Hepatocyte (in vitro differentiated cells): Measurements from ENCODE around the gene PDZD4.

ENCODE experiments used
- CTCF ChIP-seq: fragments of 200-600 bp; sonication (generic); IDR thresholded peaks from 2 replicates; pipeline ENCODE4 v1.5.1; 2016; ENCODE audit warnings: antibody characterized with exemption, mild to moderate bottlenecking; ENCODE audit not compliant: poor library complexity
- EZH2phosphoT487 ChIP-seq: fragments of 200-600 bp; sonication (generic); IDR thresholded peaks from one replicate; pipeline ENCODE4 v1.6.1; 2018; ENCODE audit warnings: antibody characterized with exemption, mild to moderate bottlenecking, low read depth, moderate library complexity; ENCODE audit not compliant: unreplicated experiment, severe bottlenecking

GRCh38 chrX:153799326-153799725 is 31.0 kb downstream of the PDZD4 start:
- no peak for TF ChIP-seq CTCF
- TF ChIP-seq EZH2phosphoT487 = no peak
